Astrocyte (in vitro differentiated cells and primary cell): ENCODE measurements around the gene SGSM2. TPM values are rescaled to one million over a fixed set of nuclear protein-coding genes. Genes with fewer than 3 reads are reported as not detected.
A peak's percentile ranks its signal among the peaks of the same experiment; 100 is the strongest.

Source experiments
- DNase-seq: peaks from one replicate; pipeline ENCODE4 v3.0.0-alpha.2; 2010; ENCODE audit warnings: low read depth
- FAIRE-seq: peaks from 2 replicates; lab custom pipeline; 2011; peaks lifted over from hg19 to GRCh38; lab: Jason Lieb, UNC
- H2AFZ ChIP-seq: 2 replicates; pipeline ENCODE4 v1.6.0; 2012; ENCODE audit warnings: low read depth, low read length, inconsistent platforms
- H3K27ac ChIP-seq: 2 replicates; pipeline ENCODE4 v1.5.1; 2011; ENCODE audit warnings: low read depth, low read length, inconsistent platforms
- H3K27me3 ChIP-seq: 2 replicates; pipeline ENCODE4 v1.6.0; 2011; ENCODE audit warnings: low read length, inconsistent platforms; ENCODE audit not compliant: insufficient read depth
- H3K36me3 ChIP-seq: 2 replicates; pipeline ENCODE4 v1.5.1; 2011; ENCODE audit warnings: low read length, inconsistent platforms; ENCODE audit not compliant: insufficient read depth
- H3K4me1 ChIP-seq: 2 replicates; pipeline ENCODE4 v1.5.1; 2011; ENCODE audit warnings: low read length, inconsistent platforms; ENCODE audit not compliant: insufficient read depth
- H3K4me2 ChIP-seq: 2 replicates; pipeline ENCODE4 v1.6.0; 2012; ENCODE audit warnings: low read length, inconsistent platforms
- H3K4me3 ChIP-seq: 2 replicates; pipeline ENCODE4 v1.5.1; 2011; ENCODE audit warnings: low read depth, mild to moderate bottlenecking, low read length, inconsistent platforms; ENCODE audit not compliant: insufficient read depth
- H3K79me2 ChIP-seq: 2 replicates; pipeline ENCODE4 v1.6.0; 2012; ENCODE audit warnings: mild to moderate bottlenecking, low read length, inconsistent platforms; ENCODE audit not compliant: insufficient read depth
- H3K9ac ChIP-seq: 2 replicates; pipeline ENCODE4 v1.6.0; 2012; ENCODE audit warnings: mild to moderate bottlenecking, low read length, inconsistent platforms
- H3K9me3 ChIP-seq: 2 replicates; pipeline ENCODE4 v1.5.1; 2012; ENCODE audit warnings: low read depth, mild to moderate bottlenecking, low read length, inconsistent platforms; ENCODE audit not compliant: insufficient read depth
- H4K20me1 ChIP-seq: 2 replicates; pipeline ENCODE4 v1.6.0; 2012; ENCODE audit warnings: low read length, inconsistent platforms; ENCODE audit not compliant: insufficient read depth
- H3K27ac Mint-ChIP-seq: one replicate; pipeline ENCODE4 v1.8.0; 2021; ENCODE audit warnings: mild to moderate bottlenecking, mixed read lengths; ENCODE audit not compliant: unreplicated experiment
- H3K27me3 Mint-ChIP-seq: one replicate; pipeline ENCODE4 v1.8.0; 2021; ENCODE audit warnings: low read depth, mixed read lengths; ENCODE audit not compliant: unreplicated experiment
- H3K36me3 Mint-ChIP-seq: one replicate; pipeline ENCODE4 v1.8.0; 2021; ENCODE audit warnings: low read depth, mixed read lengths; ENCODE audit not compliant: unreplicated experiment
- H3K4me1 Mint-ChIP-seq: one replicate; pipeline ENCODE4 v1.8.0; 2021; ENCODE audit warnings: low read depth, mixed read lengths; ENCODE audit not compliant: unreplicated experiment
- H3K4me3 Mint-ChIP-seq: one replicate; pipeline ENCODE4 v1.8.0; 2021; ENCODE audit warnings: mild to moderate bottlenecking, moderate library complexity, mixed read lengths; ENCODE audit not compliant: unreplicated experiment
- H3K9me3 Mint-ChIP-seq: one replicate; pipeline ENCODE4 v1.8.0; 2021; ENCODE audit warnings: mild to moderate bottlenecking, mixed read lengths; ENCODE audit not compliant: unreplicated experiment
- CTCF ChIP-seq: IDR thresholded peaks from 2 replicates; pipeline ENCODE4 v1.5.1; 2011; ENCODE audit warnings: low read depth, mild to moderate bottlenecking, inconsistent platforms, low read length, moderate library complexity; ENCODE audit not compliant: insufficient read depth
- EZH2 ChIP-seq: IDR thresholded peaks from 2 replicates; pipeline ENCODE4 v1.6.1; 2012; ENCODE audit warnings: mild to moderate bottlenecking, low read length, inconsistent platforms; ENCODE audit not compliant: insufficient read depth
- total RNA-seq: library from RNA; stranded (reverse); gene quantifications from 2 replicates; pipeline ENCODE4 v1.2.1, GENCODE V29; 2021

The SGSM2 gene
- total RNA-seq, 1 donor from 2014 or later: 62.1 TPM

GRCh38 chr17:2346475-2346874 lies 9.2 kb downstream of the SGSM2 start:
- Histone ChIP-seq H3K9me3 (no peaks in the 10 kb centered on the region), H3K27me3 (no peaks in the 10 kb centered on the region), H3K27ac (no peak overlapping the region), H3K79me2 (no peaks in the 10 kb centered on the region), H4K20me1 (peaks cover 30% of the 10 kb centered on the region), H3K4me2 (no peak overlapping the region), H3K9ac (no peak overlapping the region), H2AFZ (no peak overlapping the region), H3K36me3 (no peaks in the 10 kb centered on the region), H3K4me1 (peaks cover 11% of the 10 kb centered on the region), H3K4me3 (no peak overlapping the region)
- Mint-ChIP-seq H3K36me3 (peaks cover 9% of the 10 kb centered on the region), H3K27me3 (no peaks in the 10 kb centered on the region), H3K9me3 (no peaks in the 10 kb centered on the region), H3K27ac (no peak overlapping the region), H3K4me3 (no peak overlapping the region), H3K4me1 (peaks cover 15% of the 10 kb centered on the region)
- FAIRE-seq (no peak), DNase-seq (no peak)
- no peak for TF ChIP-seq CTCF

- Histone ChIP-seq H3K27ac (peak overlapping the region; percentile 9), H3K4me2 (peak overlapping the region; percentile 17), H3K9me3 (no peaks in the 10 kb centered on the region), H3K4me3 (no peak overlapping the region), H2AFZ (peak overlapping the region; percentile 7), H4K20me1 (peaks cover 35% of the 10 kb centered on the region), H3K36me3 (no peaks in the 10 kb centered on the region), H3K27me3 (no peaks in the 10 kb centered on the region), H3K79me2 (no peaks in the 10 kb centered on the region), H3K4me1 (peaks cover 11% of the 10 kb centered on the region), H3K9ac (no peak overlapping the region)
- H3K27ac Mint-ChIP-seq: peak overlapping the region; percentile 87
- no peaks in the 10 kb centered on the region for H3K9me3 Mint-ChIP-seq
- H3K4me1 Mint-ChIP-seq: peaks cover 15% of the 10 kb centered on the region
- peak overlapping the region; percentile 23 for H3K4me3 Mint-ChIP-seq
- peak; percentile 66 for DNase-seq
- H3K36me3 Mint-ChIP-seq: peaks cover 7% of the 10 kb centered on the region
- no peaks in the 10 kb centered on the region for H3K27me3 Mint-ChIP-seq
- FAIRE-seq: peak; percentile 5
- TF ChIP-seq EZH2: no peak
- TF ChIP-seq CTCF: no peak
Observed at GRCh38 chr17:2347805-2348685, 10.7 kb downstream of the SGSM2 start.

GRCh38 chr17:2351269-2351668 lies 14.0 kb downstream of the SGSM2 start:
- TF ChIP-seq EZH2: no peak
- TF ChIP-seq CTCF: no peak
- no peak for FAIRE-seq
- Mint-ChIP-seq H3K9me3 (peaks cover 2% of the 10 kb centered on the region), H3K27ac (peak overlapping the region; percentile 41), H3K4me3 (no peak overlapping the region), H3K4me1 (peaks cover 12% of the 10 kb centered on the region), H3K36me3 (peaks cover 6% of the 10 kb centered on the region), H3K27me3 (no peaks in the 10 kb centered on the region)
- Histone ChIP-seq H3K27ac (no peak overlapping the region), H3K4me2 (no peak overlapping the region), H3K9ac (no peak overlapping the region), H2AFZ (no peak overlapping the region), H3K36me3 (no peaks in the 10 kb centered on the region), H4K20me1 (peaks cover 43% of the 10 kb centered on the region), H3K4me1 (peaks cover 11% of the 10 kb centered on the region), H3K79me2 (no peaks in the 10 kb centered on the region), H3K9me3 (no peaks in the 10 kb centered on the region), H3K27me3 (no peaks in the 10 kb centered on the region), H3K4me3 (no peak overlapping the region)
- DNase-seq: no peak
